GM12892 (cell line): ENCODE measurements around the gene ANKRD17.

ENCODE experiments used
- POLR2A ChIP-seq: IDR thresholded peaks from 2 replicates; pipeline ENCODE4 v1.6.1; 2011; ENCODE audit warnings: low read depth, low read length, control low read depth
- TAF1 ChIP-seq: IDR thresholded peaks from 2 replicates; pipeline ENCODE4 v1.6.1; 2011; ENCODE audit warnings: low read depth, mild to moderate bottlenecking, control low read depth, low read length, borderline replicate concordance

DNA sequence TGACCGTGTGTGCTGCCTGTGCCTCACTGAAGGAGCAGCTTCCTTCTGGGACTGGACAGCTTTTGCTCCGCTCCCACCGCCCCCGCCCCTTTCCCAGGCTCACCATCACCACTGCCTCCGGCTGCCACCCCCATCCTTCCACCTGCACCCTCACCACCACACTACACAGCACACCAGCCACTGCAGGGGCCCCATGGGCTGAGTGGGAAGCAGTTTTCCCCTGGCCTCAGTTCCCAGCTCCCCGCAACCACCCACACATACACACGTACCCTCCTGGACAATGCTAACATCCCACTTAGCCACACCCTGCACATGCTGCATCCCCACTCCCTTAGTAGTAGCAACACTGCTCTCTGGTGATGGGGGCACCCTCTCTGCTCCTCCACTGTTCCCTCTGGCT is 159.5 kb downstream of the ANKRD17 start:
- TF ChIP-seq POLR2A = no peak
- TF ChIP-seq TAF1 = no peak
